ENCODE results near the gene SPACA9.

The SPACA9 gene

DNA sequence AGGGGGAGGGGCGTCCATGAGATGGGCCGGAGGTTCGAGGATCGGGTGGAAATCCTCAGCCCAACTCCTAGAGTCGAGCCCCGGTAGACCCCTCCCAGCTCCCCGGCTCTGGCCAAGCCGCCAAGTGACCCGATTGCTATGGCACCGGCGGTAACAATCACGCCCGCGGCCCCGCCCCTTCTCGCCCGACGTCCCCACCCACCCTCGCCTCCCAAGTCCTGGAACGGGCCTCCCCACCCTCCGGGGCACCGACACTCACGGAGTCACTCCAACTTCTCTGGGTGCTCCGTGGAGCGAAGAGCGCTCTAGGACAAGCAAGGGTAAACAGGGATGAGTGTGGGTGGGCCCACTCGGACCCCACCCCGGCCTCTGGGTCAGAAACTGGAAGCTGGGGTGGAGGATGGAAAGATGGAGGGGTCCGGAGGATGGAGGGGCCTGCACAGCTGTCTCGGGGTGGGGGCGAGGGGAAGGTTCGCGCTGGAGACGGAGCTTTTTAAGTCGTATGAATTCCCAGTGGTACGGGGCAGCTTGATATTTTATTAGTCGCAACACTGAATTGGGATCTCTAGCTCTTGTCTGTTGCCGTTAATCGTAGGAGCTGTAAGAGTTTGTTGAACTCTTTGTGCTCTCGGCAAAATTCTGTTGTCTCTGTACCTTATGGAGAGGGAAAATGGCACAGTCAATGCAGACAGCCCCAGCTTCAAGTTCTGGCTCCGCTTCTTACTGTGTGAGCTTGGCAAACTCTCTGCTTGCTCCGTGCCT lies at the start of gene SPACA9:
Gene SPACA9, plus strand, starts transcription at position 204 of the 762 bp plus-strand sequence. CDS start 5,050 bp downstream, outside the sequence.
- Histone ChIP-seq H3K9me3 (ENCODE audit: control insufficient read depth, insufficient read depth, low read length) (no peaks in the 10 kb centered on the region), H3K27me3 (ENCODE audit: control insufficient read depth, insufficient read depth, low read length) (no peaks in the 10 kb centered on the region; the same call in 1 of the 2 replicates), H3K4me3 (ENCODE audit: low read length) (peak within 1 kb of the TSS; percentile 73), H3K4me1 (ENCODE audit: control insufficient read depth, insufficient read depth, low read length) (no peaks in the 10 kb centered on the region), H3K36me3 (ENCODE audit: control insufficient read depth, insufficient read depth, low read length) (no peaks in the 10 kb centered on the region), H3K27ac (ENCODE audit: low read length) (no peak within 1 kb of the TSS)
- no CpG with 5 or more reads among the region's 42 CpGs for WGBS (ENCODE audit: insufficient coverage, insufficient read length)
- DNase-seq (ENCODE audit: low read depth, low spot score): no peak

DNA sequence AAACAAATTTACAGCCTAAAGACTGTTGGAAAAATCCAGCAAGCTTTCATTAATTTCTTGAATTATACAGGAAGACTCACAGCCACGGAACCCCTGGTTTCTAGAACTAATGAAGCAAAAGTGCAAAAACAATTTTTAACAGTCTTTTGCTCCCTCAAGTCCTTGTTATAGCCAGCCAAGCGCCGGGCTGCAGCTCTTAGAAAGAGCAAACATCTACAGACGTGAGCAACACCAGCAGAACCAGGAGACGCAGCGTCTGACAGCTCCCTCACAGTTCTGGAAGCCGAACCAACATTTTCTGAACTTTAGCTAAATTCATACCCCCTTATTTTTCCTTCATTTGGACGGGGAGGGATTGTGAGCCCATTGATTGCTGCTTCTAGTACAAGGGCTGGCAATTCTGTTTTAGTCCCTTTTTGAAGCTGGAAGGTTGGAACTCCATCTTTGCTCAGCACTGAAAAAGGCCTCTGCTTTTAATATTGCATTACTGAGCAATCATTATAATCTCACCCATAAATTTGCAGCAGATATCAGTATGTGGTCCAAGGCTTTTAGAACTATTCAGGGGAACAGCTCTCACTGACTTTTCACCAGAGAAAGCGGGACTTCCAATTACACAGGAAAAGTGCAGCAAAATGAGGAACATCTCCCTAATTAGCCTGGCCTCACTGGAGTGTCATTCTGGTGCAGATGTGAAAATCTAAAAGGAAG lies 46.4 kb upstream of the SPACA9 start:
- DNase-seq (ENCODE audit: low read depth, low spot score): no peak
- H3K9me3 ChIP-seq (ENCODE audit: control insufficient read depth, insufficient read depth, low read length): no peaks in the 10 kb centered on the region
- no peaks in the 10 kb centered on the region for H3K27me3 ChIP-seq (ENCODE audit: control insufficient read depth, insufficient read depth, low read length)
- no peaks in the 10 kb centered on the region; the same call in 1 of the 2 replicates for H3K4me1 ChIP-seq (ENCODE audit: control insufficient read depth, insufficient read depth, low read length)
- H3K36me3 ChIP-seq (ENCODE audit: control insufficient read depth, insufficient read depth, low read length): no peaks in the 10 kb centered on the region
- no CpG with 5 or more reads among the region's 9 CpGs for WGBS (ENCODE audit: insufficient coverage, insufficient read length)
- no peak overlapping the region for H3K4me3 ChIP-seq (ENCODE audit: low read length)
- H3K27ac ChIP-seq (ENCODE audit: low read length): no peak overlapping the region

DNA sequence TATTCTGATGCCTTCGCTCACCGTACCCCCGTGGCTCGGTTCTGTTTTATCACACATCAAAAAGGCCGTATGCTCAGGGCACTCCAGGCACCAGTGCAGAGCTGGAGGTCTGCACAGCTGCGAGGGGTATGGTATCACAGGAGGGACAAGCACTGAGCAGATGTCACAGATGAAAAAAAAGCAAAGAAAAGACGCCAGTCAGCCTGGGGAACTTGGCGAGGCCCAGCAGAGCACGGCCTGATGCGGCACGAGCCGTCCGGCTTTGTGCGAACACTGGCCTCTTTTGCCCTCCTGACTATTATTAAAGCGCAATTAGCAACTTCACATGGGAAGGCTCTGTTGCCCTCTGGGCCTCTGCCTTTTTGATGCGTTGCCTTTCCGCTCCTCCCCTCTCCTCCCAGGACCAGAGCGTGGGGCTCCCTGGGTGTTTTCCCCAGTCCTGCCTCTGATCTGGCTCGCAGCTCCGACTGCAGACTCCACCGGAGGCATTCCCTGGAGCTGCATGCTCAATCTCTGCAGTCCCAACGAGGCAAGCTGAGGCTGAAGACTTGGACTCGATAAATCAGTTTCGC lies 45.1 kb upstream of the SPACA9 start:
- Histone ChIP-seq H3K4me1 (ENCODE audit: control insufficient read depth, insufficient read depth, low read length) (no peaks in the 10 kb centered on the region; the same call in 1 of the 2 replicates), H3K27ac (ENCODE audit: low read length) (no peak overlapping the region), H3K27me3 (ENCODE audit: control insufficient read depth, insufficient read depth, low read length) (no peaks in the 10 kb centered on the region), H3K36me3 (ENCODE audit: control insufficient read depth, insufficient read depth, low read length) (no peaks in the 10 kb centered on the region), H3K4me3 (ENCODE audit: low read length) (no peak overlapping the region), H3K9me3 (ENCODE audit: control insufficient read depth, insufficient read depth, low read length) (no peaks in the 10 kb centered on the region)
- WGBS (ENCODE audit: insufficient coverage, insufficient read length): no CpG with 5 or more reads among the region's 24 CpGs
- DNase-seq (ENCODE audit: low read depth, low spot score): no peak

DNA sequence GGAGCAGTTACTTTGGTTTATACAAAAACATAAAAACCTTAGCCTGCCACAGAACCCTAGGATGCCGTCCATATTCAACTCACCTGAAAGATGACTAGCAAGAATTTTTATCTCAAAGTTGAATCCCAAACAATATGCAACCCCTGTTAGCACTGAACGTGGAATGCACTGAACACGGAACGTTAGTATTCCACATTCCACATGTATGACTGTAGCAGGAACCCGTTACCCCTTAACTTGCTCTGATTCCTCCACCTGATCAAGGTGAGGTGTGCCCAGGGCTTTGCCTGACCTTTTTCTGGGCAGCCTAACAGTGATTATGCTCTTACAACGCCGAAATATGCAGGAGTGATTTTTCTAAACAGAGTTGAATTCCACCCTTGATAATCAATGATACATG lies 44.4 kb upstream of the SPACA9 start:
- H3K4me3 ChIP-seq (ENCODE audit: low read length): no peak overlapping the region
- no peaks in the 10 kb centered on the region for H3K36me3 ChIP-seq (ENCODE audit: control insufficient read depth, insufficient read depth, low read length)
- H3K27ac ChIP-seq (ENCODE audit: low read length): no peak overlapping the region
- H3K9me3 ChIP-seq (ENCODE audit: control insufficient read depth, insufficient read depth, low read length): no peaks in the 10 kb centered on the region
- no peak for DNase-seq (ENCODE audit: low read depth, low spot score)
- no peaks in the 10 kb centered on the region; the same call in 1 of the 2 replicates for H3K4me1 ChIP-seq (ENCODE audit: control insufficient read depth, insufficient read depth, low read length)
- WGBS (ENCODE audit: insufficient coverage, insufficient read length): no CpG with 5 or more reads among the region's 7 CpGs
- no peaks in the 10 kb centered on the region for H3K27me3 ChIP-seq (ENCODE audit: control insufficient read depth, insufficient read depth, low read length)

DNA sequence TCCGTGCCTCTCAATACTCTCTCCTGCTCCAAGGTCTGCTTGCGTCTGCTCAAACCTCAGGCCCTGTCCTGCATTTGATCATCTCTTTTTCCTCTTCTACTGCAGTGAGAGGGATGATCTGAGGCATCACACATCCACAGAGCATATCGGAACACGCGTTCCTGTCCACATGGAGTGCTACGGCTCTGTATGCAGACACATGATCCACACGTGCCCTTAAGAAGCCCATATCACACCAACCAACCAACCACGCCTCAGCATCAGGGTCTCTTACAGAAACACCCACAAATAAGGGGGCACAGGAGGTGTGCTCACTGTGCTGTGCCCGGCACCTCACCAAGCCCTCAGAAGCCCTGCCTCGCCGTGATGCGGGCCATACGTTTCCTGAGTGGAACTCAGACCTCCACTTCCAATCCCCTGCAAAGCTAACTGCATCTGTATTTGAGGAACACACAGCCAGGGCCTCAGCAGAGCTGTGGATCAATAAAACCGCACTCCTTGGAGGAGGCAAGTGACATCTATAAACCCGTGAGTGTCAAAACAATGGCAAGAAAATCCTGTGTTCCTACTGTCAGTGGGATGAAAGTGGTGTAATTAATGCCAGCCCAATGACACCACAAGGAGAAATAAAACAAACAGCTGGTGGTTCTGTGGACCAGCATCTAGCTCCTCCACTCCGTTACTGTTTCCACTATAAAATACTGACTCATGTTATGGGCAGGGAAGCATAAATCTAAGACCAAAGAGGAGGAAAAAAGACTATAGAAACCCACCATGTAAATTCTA lies 41.0 kb upstream of the SPACA9 start:
- H3K4me3 ChIP-seq (ENCODE audit: low read length): no peak overlapping the region
- no peaks in the 10 kb centered on the region for H3K27me3 ChIP-seq (ENCODE audit: control insufficient read depth, insufficient read depth, low read length)
- no peak for DNase-seq (ENCODE audit: low read depth, low spot score)
- no CpG with 5 or more reads among the region's 16 CpGs for WGBS (ENCODE audit: insufficient coverage, insufficient read length)
- H3K9me3 ChIP-seq (ENCODE audit: control insufficient read depth, insufficient read depth, low read length): no peaks in the 10 kb centered on the region
- H3K36me3 ChIP-seq (ENCODE audit: control insufficient read depth, insufficient read depth, low read length): no peaks in the 10 kb centered on the region
- no peak overlapping the region for H3K27ac ChIP-seq (ENCODE audit: low read length)
- H3K4me1 ChIP-seq (ENCODE audit: control insufficient read depth, insufficient read depth, low read length): no peaks in the 10 kb centered on the region; the same call in 1 of the 2 replicates

DNA sequence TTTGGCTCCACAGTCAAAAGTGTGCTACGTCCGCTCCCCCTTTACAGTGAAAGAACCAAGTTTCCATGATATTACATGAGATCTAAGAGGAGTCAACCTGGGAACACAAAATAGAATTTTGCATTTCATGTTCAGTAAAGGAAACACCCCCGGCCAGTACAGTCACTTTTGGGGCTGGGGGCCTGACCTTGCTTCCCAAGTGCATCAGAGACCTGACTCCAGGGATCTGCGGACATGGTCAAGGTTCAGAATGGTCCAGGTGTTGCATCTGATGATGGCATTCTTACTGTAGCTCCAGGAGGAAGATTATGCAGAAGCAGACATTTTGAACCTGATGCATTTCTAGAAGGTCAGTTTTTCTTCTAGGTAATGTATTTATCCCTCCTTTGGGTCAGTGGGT lies 40.4 kb upstream of the SPACA9 start:
- Histone ChIP-seq H3K4me1 (ENCODE audit: control insufficient read depth, insufficient read depth, low read length) (no peaks in the 10 kb centered on the region; the same call in 1 of the 2 replicates), H3K27ac (ENCODE audit: low read length) (no peak overlapping the region), H3K27me3 (ENCODE audit: control insufficient read depth, insufficient read depth, low read length) (no peaks in the 10 kb centered on the region), H3K9me3 (ENCODE audit: control insufficient read depth, insufficient read depth, low read length) (no peaks in the 10 kb centered on the region), H3K36me3 (ENCODE audit: control insufficient read depth, insufficient read depth, low read length) (no peaks in the 10 kb centered on the region), H3K4me3 (ENCODE audit: low read length) (no peak overlapping the region)
- DNase-seq (ENCODE audit: low read depth, low spot score): no peak
- WGBS (ENCODE audit: insufficient coverage, insufficient read length): no CpG with 5 or more reads among the region's 4 CpGs

DNA sequence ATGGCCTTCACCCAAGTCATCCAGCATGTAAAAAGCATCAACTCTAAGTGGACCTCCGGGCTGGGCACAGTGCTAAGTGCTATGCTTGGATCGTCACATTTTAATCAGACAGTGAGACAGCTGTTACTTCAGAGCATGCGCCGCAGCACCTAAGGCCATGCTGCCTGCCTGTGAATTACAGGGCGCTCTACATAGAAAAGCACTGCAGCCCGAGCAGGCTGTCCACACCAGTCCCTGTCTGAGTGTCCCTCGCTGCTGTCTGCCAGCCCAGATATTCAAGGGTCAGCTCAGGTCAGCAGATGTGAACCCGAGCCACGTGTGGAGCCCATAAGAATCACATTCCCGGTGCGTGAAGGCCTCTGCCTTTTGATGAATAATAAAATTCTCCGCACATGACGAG lies 37.7 kb upstream of the SPACA9 start:
- no CpG with 5 or more reads among the region's 13 CpGs for WGBS (ENCODE audit: insufficient coverage, insufficient read length)
- H3K4me3 ChIP-seq (ENCODE audit: low read length): no peak overlapping the region
- H3K27ac ChIP-seq (ENCODE audit: low read length): no peak overlapping the region
- no peaks in the 10 kb centered on the region for H3K36me3 ChIP-seq (ENCODE audit: control insufficient read depth, insufficient read depth, low read length)
- DNase-seq (ENCODE audit: low read depth, low spot score): no peak
- H3K27me3 ChIP-seq (ENCODE audit: control insufficient read depth, insufficient read depth, low read length): no peaks in the 10 kb centered on the region
- no peaks in the 10 kb centered on the region for H3K9me3 ChIP-seq (ENCODE audit: control insufficient read depth, insufficient read depth, low read length)
- no peaks in the 10 kb centered on the region for H3K4me1 ChIP-seq (ENCODE audit: control insufficient read depth, insufficient read depth, low read length)

DNA sequence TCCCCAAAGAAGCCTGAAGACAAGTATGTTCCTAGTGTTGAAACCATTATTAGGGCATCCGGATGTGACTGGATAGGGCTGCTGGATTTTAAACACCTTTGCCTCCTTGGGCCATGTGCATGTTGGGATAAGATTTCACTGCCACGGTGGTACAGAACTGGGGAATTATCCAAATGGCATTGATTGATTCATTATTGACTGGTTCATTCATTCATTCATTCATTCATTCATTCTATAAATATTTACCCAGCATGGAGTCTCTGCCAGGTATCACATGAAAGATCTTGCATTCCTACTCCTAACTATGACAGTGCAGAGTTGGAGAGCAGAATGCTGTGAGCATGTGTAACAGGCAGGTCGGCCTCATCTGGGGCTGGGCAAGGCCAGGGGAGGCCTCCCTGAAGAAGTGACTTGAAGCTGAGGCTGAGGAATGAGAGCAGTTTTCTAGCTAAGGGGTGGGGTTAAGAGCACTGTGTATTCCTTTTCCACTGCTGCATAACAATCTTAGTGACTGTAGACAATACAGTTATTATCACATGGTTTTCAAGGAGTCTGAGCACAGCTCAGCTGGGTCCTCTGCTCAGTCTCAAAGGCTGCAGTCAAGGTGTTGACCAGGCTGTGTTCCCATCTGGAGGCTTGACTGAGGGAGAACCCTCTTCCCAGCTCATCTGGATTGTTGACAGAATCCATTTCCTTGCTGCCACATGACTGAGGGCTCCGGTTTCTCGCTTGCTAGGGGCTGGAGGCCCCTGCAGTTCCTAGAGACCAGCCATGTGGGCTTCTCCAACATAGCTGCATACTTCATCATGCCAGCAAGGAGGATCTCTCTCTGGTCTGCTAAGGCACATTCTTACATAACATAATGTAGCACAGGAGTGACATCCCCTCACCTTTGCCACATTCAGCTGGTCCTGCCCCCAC lies 36.3 kb upstream of the SPACA9 start:
- H3K9me3 ChIP-seq (ENCODE audit: control insufficient read depth, insufficient read depth, low read length): no peaks in the 10 kb centered on the region
- H3K27me3 ChIP-seq (ENCODE audit: control insufficient read depth, insufficient read depth, low read length): no peaks in the 10 kb centered on the region
- DNase-seq (ENCODE audit: low read depth, low spot score): no peak
- no peaks in the 10 kb centered on the region for H3K4me1 ChIP-seq (ENCODE audit: control insufficient read depth, insufficient read depth, low read length)
- H3K4me3 ChIP-seq (ENCODE audit: low read length): no peak overlapping the region
- no peaks in the 10 kb centered on the region for H3K36me3 ChIP-seq (ENCODE audit: control insufficient read depth, insufficient read depth, low read length)
- H3K27ac ChIP-seq (ENCODE audit: low read length): no peak overlapping the region
- no CpG with 5 or more reads among the region's 5 CpGs for WGBS (ENCODE audit: insufficient coverage, insufficient read length)

DNA sequence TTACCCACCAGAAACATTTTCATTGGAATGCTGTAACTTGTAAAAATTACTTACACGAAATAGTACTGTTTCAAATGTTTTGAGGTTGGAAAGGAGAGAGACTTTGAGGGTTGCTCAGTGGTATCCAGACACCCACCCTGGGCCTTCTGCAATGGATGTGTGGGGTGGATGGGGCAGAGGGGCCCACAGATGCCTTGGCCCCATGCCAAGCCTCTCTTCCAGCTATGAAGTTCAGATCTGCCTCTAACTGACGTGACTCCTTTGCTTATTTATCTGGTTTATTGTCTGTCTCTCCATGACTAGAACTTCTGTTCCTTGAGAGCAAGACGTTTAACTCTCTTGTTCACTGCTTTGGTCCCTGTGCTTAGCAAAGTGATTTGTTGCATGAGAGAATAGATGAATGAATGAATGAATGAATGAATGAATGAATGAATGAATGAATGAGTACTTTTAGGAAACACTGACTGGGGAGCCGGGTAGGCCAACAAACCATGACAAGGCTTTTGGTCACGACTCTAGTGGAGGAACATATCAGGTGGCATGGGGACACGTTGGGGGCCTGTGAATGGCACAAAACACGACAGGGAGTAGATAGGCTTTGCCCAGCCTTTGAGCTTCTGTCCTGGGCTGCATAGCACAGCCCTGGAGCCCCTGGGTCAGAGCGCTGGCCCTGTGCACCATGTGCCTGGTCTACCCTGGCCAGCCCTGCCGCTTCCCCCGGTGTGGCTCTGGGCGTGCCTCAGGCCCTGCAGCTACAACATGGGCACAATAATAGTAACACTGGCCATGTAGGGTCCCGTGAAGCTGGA lies 32.4 kb upstream of the SPACA9 start:
- DNase-seq (ENCODE audit: low read depth, low spot score): no peak
- Histone ChIP-seq H3K4me1 (ENCODE audit: control insufficient read depth, insufficient read depth, low read length) (no peaks in the 10 kb centered on the region; the same call in 1 of the 2 replicates), H3K27me3 (ENCODE audit: control insufficient read depth, insufficient read depth, low read length) (no peaks in the 10 kb centered on the region), H3K27ac (ENCODE audit: low read length) (no peak overlapping the region), H3K4me3 (ENCODE audit: low read length) (no peak overlapping the region), H3K9me3 (ENCODE audit: control insufficient read depth, insufficient read depth, low read length) (no peaks in the 10 kb centered on the region), H3K36me3 (ENCODE audit: control insufficient read depth, insufficient read depth, low read length) (no peaks in the 10 kb centered on the region)
- no CpG with 5 or more reads among the region's 12 CpGs for WGBS (ENCODE audit: insufficient coverage, insufficient read length)
